Measurements from ENCODE around the gene CRABP1. TPM values are rescaled to one million over a fixed set of nuclear protein-coding genes. Genes with fewer than 3 reads are reported as not detected.

Gene CRABP1
- total and polyA plus RNA-seq, 4 donors: not detected

GRCh38 chr15:78394981-78395616 lies 54.9 kb downstream of the CRABP1 start:
- WGBS: 85% methylated on average over 13 of the region's 13 CpGs
- DNase-seq (ENCODE audit: low spot score): no peak
- TF ChIP-seq, protein P1, sequence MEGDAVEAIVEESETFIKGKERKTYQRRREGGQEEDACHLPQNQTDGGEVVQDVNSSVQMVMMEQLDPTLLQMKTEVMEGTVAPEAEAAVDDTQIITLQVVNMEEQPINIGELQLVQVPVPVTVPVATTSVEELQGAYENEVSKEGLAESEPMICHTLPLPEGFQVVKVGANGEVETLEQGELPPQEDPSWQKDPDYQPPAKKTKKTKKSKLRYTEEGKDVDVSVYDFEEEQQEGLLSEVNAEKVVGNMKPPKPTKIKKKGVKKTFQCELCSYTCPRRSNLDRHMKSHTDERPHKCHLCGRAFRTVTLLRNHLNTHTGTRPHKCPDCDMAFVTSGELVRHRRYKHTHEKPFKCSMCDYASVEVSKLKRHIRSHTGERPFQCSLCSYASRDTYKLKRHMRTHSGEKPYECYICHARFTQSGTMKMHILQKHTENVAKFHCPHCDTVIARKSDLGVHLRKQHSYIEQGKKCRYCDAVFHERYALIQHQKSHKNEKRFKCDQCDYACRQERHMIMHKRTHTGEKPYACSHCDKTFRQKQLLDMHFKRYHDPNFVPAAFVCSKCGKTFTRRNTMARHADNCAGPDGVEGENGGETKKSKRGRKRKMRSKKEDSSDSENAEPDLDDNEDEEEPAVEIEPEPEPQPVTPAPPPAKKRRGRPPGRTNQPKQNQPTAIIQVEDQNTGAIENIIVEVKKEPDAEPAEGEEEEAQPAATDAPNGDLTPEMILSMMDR (IDR thresholded peaks at IDR 0.05; ENCODE audit: low read depth, low read length, missing input control): no peak
- TF ChIP-seq FOXA2 (IDR thresholded peaks at IDR 0.05) (no peak), HNF4A (conservative IDR thresholded peaks at IDR 0.05) (no peak), MAX (IDR thresholded peaks at IDR 0.05) (no peak), HNF4G (IDR thresholded peaks at IDR 0.05) (no peak), GABPA (IDR thresholded peaks at IDR 0.05 in 1 of 2, conservative IDR thresholded peaks at IDR 0.05 in 1 of 2) (no peak), RAD21 (IDR thresholded peaks at IDR 0.05) (no peak), RXRA (IDR thresholded peaks at IDR 0.05) (no peak), JUND (IDR thresholded peaks at IDR 0.05) (no peak), SP1 (IDR thresholded peaks at IDR 0.05) (no peak), REST (IDR thresholded peaks at IDR 0.05) (no peak)
- TF ChIP-seq, protein P2, sequence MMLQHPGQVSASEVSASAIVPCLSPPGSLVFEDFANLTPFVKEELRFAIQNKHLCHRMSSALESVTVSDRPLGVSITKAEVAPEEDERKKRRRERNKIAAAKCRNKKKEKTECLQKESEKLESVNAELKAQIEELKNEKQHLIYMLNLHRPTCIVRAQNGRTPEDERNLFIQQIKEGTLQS (IDR thresholded peaks at IDR 0.05): no peak
- TF ChIP-seq, protein P3, sequence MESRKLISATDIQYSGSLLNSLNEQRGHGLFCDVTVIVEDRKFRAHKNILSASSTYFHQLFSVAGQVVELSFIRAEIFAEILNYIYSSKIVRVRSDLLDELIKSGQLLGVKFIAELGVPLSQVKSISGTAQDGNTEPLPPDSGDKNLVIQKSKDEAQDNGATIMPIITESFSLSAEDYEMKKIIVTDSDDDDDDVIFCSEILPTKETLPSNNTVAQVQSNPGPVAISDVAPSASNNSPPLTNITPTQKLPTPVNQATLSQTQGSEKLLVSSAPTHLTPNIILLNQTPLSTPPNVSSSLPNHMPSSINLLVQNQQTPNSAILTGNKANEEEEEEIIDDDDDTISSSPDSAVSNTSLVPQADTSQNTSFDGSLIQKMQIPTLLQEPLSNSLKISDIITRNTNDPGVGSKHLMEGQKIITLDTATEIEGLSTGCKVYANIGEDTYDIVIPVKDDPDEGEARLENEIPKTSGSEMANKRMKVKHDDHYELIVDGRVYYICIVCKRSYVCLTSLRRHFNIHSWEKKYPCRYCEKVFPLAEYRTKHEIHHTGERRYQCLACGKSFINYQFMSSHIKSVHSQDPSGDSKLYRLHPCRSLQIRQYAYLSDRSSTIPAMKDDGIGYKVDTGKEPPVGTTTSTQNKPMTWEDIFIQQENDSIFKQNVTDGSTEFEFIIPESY (IDR thresholded peaks at IDR 0.05): no peak
- Histone ChIP-seq H3K36me3 (ENCODE audit: control insufficient read depth in 4 of 4, insufficient read depth in 3 of 4, low read depth in 1 of 4, low read length in 3 of 4) (no peaks in the 10 kb centered on the region), H3K9ac (ENCODE audit: low read depth in 1 of 2, low read length in 2 of 2) (no peak overlapping the region), H3K27me3 (ENCODE audit: control insufficient read depth in 4 of 4, insufficient read depth in 4 of 4, low read length in 3 of 4) (no peaks in the 10 kb centered on the region), H3K9me3 (ENCODE audit: control insufficient read depth in 4 of 4, low read length in 3 of 4) (no peaks in the 10 kb centered on the region), H3K4me1 (ENCODE audit: control insufficient read depth in 4 of 4, insufficient read depth in 4 of 4, low read length in 3 of 4) (peaks cover 2 to 12% (median 6%) of the 10 kb centered on the region in 4 donors), H3K27ac (ENCODE audit: low read depth in 1 of 2, low read length in 2 of 2) (no peak overlapping the region), H3K4me3 (ENCODE audit: low read depth in 1 of 3, low read length in 3 of 3) (no peak overlapping the region)

DNA sequence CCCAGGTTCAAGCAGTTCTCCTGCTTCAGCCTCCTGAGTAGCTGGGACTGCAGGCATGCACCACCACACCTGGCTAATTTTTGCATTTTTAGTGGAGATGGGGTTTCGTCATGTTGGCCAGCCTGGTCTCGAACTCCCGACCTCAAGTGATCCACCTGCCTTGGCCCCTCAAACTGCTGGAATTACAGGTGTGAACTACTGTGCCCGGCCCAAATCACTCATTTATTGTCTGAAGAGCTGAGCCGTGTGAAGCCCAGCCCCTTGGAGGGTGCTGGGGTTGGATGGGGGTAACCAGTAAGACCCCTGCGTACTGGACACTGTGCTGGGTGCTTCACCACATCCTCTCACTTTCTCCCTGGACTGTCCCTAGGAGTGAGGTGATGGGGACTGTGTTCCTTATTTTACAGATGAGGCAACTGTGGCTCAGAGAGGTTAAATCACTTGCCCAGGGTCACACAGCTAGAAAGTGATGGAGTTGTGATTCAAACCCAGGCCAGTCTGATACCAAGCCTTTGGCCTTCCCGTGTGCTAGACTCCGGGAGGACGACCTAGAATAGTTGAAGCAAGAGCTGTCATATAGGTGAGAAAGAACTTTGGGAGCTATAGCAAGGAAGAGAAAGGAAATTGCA lies 56.1 kb downstream of the CRABP1 start:
- WGBS: 90% methylated on average over 9 of the region's 9 CpGs
- no peaks in the 10 kb centered on the region for H3K27me3 ChIP-seq (ENCODE audit: control insufficient read depth in 4 of 4, insufficient read depth in 4 of 4, low read length in 3 of 4)
- DNase-seq (ENCODE audit: low spot score): no peak
- TF ChIP-seq NR2F2 (IDR thresholded peaks at IDR 0.05): no peak
- no peak for TF ChIP-seq TAF1 (conservative IDR thresholded peaks at IDR 0.05)
- TF ChIP-seq REST (IDR thresholded peaks at IDR 0.05): no peak
- no peak for TF ChIP-seq RXRA (IDR thresholded peaks at IDR 0.05)
- no peak for TF ChIP-seq YY1 (IDR thresholded peaks at IDR 0.05)
- no peak for TF ChIP-seq JUND (IDR thresholded peaks at IDR 0.05)
- TF ChIP-seq FOXA2 (IDR thresholded peaks at IDR 0.05): no peak
- no peak for TF ChIP-seq HNF4G (IDR thresholded peaks at IDR 0.05)
- TF ChIP-seq EGR1 (IDR thresholded peaks at IDR 0.05; ENCODE audit: low read depth in 2 of 2): no peak
- TF ChIP-seq, protein P1 (IDR thresholded peaks at IDR 0.05; ENCODE audit: low read depth, low read length, missing input control): no peak

More for the DNA sequence above, 56.1 kb downstream of the CRABP1 start:
- H3K9me3 ChIP-seq (ENCODE audit: control insufficient read depth in 4 of 4, low read length in 3 of 4): no peaks in the 10 kb centered on the region
- H3K4me3 ChIP-seq (ENCODE audit: low read depth in 1 of 3, low read length in 3 of 3): no peak overlapping the region
- H3K9ac ChIP-seq (ENCODE audit: low read depth in 1 of 2, low read length in 2 of 2): no peak overlapping the region
- H3K36me3 ChIP-seq (ENCODE audit: control insufficient read depth in 4 of 4, insufficient read depth in 3 of 4, low read depth in 1 of 4, low read length in 3 of 4): no peaks in the 10 kb centered on the region
- no peak overlapping the region for H3K27ac ChIP-seq (ENCODE audit: low read depth in 1 of 2, low read length in 2 of 2)
- peaks cover 2 to 12% (median 6%) of the 10 kb centered on the region in 4 donors for H3K4me1 ChIP-seq (ENCODE audit: control insufficient read depth in 4 of 4, insufficient read depth in 4 of 4, low read length in 3 of 4)
